GM12875 (cell line): ENCODE results near the gene OR5AU1.

Source experiments
- H3K4me3 ChIP-seq: one replicate; pipeline ENCODE4 v1.5.1; 2011; ENCODE audit warnings: low read depth, low read length, control low read depth
- CTCF ChIP-seq: IDR thresholded peaks from 2 replicates; pipeline ENCODE4 v1.5.1; 2011; ENCODE audit warnings: low read depth, mild to moderate bottlenecking, control low read depth, inconsistent platforms, low read length, moderate library complexity, borderline replicate concordance; ENCODE audit not compliant: insufficient read depth

Gene OR5AU1

GRCh38 chr14:21145437-21145836 lies 10.4 kb downstream of the OR5AU1 start:
- no peak overlapping the region for H3K4me3 ChIP-seq
- TF ChIP-seq CTCF: no peak

GRCh38 chr14:21142357-21142756 lies 13.5 kb downstream of the OR5AU1 start:
- H3K4me3 ChIP-seq: no peak overlapping the region
- TF ChIP-seq CTCF: no peak

- peak; percentile 20; the same call in 1 of the 2 replicates for TF ChIP-seq CTCF
- H3K4me3 ChIP-seq: no peak overlapping the region
These were observed 19.8 kb downstream of the OR5AU1 start for GRCh38 chr14:21136024-21136423.

- no peak overlapping the region for H3K4me3 ChIP-seq
- no peak for TF ChIP-seq CTCF
These were observed 22.0 kb downstream of the OR5AU1 start for GRCh38 chr14:21133901-21134300.

- no peak overlapping the region for H3K4me3 ChIP-seq
- TF ChIP-seq CTCF: no peak
These were observed 32.4 kb downstream of the OR5AU1 start for GRCh38 chr14:21123429-21123828.

- no peak for TF ChIP-seq CTCF
- no peak overlapping the region for H3K4me3 ChIP-seq
These were observed 34.7 kb downstream of the OR5AU1 start for GRCh38 chr14:21121122-21121521.

GRCh38 chr14:21120686-21121085 lies 35.2 kb downstream of the OR5AU1 start:
- H3K4me3 ChIP-seq: no peak overlapping the region
- no peak for TF ChIP-seq CTCF
